Neutrophil (primary cell): ENCODE measurements around the gene CYLD.

Experiments used
- H3K27ac ChIP-seq: fragments of 200-600 bp; sonication (generic); 2 replicates; pipeline ENCODE4 v1.5.1; 2016; ENCODE audit warnings: mild to moderate bottlenecking, moderate library complexity
- H3K27me3 ChIP-seq: fragments of 200-600 bp; sonication (generic); 2 replicates; pipeline ENCODE4 v1.6.0; 2016; ENCODE audit warnings: mild to moderate bottlenecking
- H3K36me3 ChIP-seq: fragments of 200-600 bp; sonication (generic); 2 replicates; pipeline ENCODE4 v1.5.1; 2017
- H3K4me1 ChIP-seq, 2 experiments: fragments of 200-600 bp in 1 of 2; sonication (generic) in 1 of 2; 1 replicate in 1 of 2; 2 replicates in 1 of 2; pipeline versions ENCODE4 v1.5.1 to v1.6.1; 2013 to 2016; ENCODE audit warnings: low read depth in 1 of 2, low read length in 1 of 2, mild to moderate bottlenecking in 1 of 2, moderate library complexity in 1 of 2; ENCODE audit not compliant: control insufficient read depth in 1 of 2, insufficient read depth in 1 of 2
- H3K4me3 ChIP-seq, 2 experiments: fragments of 200-600 bp in 1 of 2; sonication (generic) in 1 of 2; 1 replicate in 1 of 2; 2 replicates in 1 of 2; pipeline ENCODE4 v1.5.1; 2013 to 2016; ENCODE audit warnings: low read depth in 1 of 2, low read length in 1 of 2, mild to moderate bottlenecking in 1 of 2, moderate library complexity in 1 of 2
- H3K9me3 ChIP-seq: fragments of 200-600 bp; sonication (generic); 2 replicates; pipeline ENCODE4 v1.5.1; 2016
- TF ChIP-seq, protein P1 (sequence below): fragments of 200-600 bp; sonication (generic); IDR thresholded peaks from 2 replicates; pipeline ENCODE4 v1.5.1; 2016; ENCODE audit warnings: antibody characterized with exemption

CYLD gene

GRCh38 chr16:50781518-50781917, 39.6 kb downstream of the CYLD start:
- peaks cover 95% of the 10 kb centered on the region for H3K36me3 ChIP-seq
- no peaks in the 10 kb centered on the region for H3K4me1 ChIP-seq
- H3K27me3 ChIP-seq, result no peaks in the 10 kb centered on the region
- H3K4me3 ChIP-seq, result no peak overlapping the region
- no peak overlapping the region for H3K27ac ChIP-seq
- TF ChIP-seq, protein P1, sequence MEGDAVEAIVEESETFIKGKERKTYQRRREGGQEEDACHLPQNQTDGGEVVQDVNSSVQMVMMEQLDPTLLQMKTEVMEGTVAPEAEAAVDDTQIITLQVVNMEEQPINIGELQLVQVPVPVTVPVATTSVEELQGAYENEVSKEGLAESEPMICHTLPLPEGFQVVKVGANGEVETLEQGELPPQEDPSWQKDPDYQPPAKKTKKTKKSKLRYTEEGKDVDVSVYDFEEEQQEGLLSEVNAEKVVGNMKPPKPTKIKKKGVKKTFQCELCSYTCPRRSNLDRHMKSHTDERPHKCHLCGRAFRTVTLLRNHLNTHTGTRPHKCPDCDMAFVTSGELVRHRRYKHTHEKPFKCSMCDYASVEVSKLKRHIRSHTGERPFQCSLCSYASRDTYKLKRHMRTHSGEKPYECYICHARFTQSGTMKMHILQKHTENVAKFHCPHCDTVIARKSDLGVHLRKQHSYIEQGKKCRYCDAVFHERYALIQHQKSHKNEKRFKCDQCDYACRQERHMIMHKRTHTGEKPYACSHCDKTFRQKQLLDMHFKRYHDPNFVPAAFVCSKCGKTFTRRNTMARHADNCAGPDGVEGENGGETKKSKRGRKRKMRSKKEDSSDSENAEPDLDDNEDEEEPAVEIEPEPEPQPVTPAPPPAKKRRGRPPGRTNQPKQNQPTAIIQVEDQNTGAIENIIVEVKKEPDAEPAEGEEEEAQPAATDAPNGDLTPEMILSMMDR, result no peak
- H3K9me3 ChIP-seq, result no peaks in the 10 kb centered on the region

GRCh38 chr16:50789757-50790156, 47.9 kb downstream of the CYLD start:
- H3K27ac ChIP-seq, result no peak overlapping the region
- no peaks in the 10 kb centered on the region for H3K27me3 ChIP-seq
- TF ChIP-seq, protein P1, result no peak
- no peak overlapping the region for H3K4me3 ChIP-seq
- H3K9me3 ChIP-seq, result no peaks in the 10 kb centered on the region
- H3K4me1 ChIP-seq, result no peaks in the 10 kb centered on the region
- peaks cover 76% of the 10 kb centered on the region for H3K36me3 ChIP-seq

GRCh38 chr16:50791522-50791921, 49.6 kb downstream of the CYLD start:
- TF ChIP-seq, protein P1, result no peak
- no peaks in the 10 kb centered on the region for H3K27me3 ChIP-seq
- no peaks in the 10 kb centered on the region for H3K4me1 ChIP-seq
- no peak overlapping the region for H3K4me3 ChIP-seq
- peaks cover 76% of the 10 kb centered on the region for H3K36me3 ChIP-seq
- no peak overlapping the region for H3K27ac ChIP-seq
- H3K9me3 ChIP-seq, result no peaks in the 10 kb centered on the region

DNA sequence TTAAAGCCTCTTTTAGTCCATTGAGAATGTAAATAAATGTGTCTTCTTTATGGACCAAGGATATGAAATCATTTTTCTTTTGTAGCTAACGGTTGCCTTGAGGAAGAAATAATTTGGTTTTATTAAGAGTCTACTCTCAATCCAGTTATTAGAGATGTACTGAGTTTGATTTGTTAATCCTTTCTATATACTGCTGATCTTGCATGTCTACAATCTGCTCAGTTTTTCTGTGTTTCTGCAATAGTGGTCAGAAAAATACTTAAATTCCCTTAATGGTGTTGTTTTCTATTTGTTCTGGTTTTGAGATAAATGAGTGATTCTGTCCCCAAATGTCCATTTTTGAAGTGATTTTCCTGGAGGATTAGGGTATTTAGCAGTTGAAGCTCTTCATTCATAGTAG, 54.9 kb downstream of the CYLD start:
- H3K4me3 ChIP-seq, result no peak overlapping the region
- TF ChIP-seq, protein P1, result no peak
- peaks cover 100% of the 10 kb centered on the region for H3K36me3 ChIP-seq
- H3K4me1 ChIP-seq, result no peaks in the 10 kb centered on the region
- no peaks in the 10 kb centered on the region for H3K27me3 ChIP-seq
- no peaks in the 10 kb centered on the region for H3K9me3 ChIP-seq
- no peak overlapping the region for H3K27ac ChIP-seq

DNA sequence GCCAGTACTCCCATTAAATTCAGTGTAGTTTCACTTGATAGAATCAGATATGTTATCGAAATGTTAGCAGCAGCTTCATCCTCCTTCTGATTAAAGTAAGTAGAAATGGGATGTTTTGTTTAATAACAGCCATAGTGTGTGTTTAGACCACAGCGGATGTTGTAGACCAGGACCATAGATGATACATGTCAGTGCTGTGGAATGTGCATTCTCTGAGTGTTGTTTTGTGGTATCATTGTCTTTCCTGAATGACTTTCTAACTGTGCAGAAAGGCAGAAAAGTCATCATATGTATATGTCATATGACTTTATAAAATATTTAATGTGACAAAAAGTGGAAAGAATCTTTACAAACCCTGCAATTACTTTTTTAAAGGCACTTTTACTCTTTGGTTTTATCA, 55.6 kb downstream of the CYLD start:
- Histone ChIP-seq H3K4me3 (no peak overlapping the region), H3K4me1 (no peaks in the 10 kb centered on the region), H3K27ac (no peak overlapping the region), H3K27me3 (no peaks in the 10 kb centered on the region), H3K36me3 (peaks cover 100% of the 10 kb centered on the region), H3K9me3 (no peaks in the 10 kb centered on the region)
- TF ChIP-seq, protein P1, result no peak

GRCh38 chr16:50800074-50800473, 58.2 kb downstream of the CYLD start:
- no peaks in the 10 kb centered on the region for H3K9me3 ChIP-seq
- TF ChIP-seq, protein P1, result no peak
- no peaks in the 10 kb centered on the region for H3K27me3 ChIP-seq
- H3K36me3 ChIP-seq, result peaks cover 82% of the 10 kb centered on the region
- peak overlapping the region; percentile 17 for H3K27ac ChIP-seq
- no peak overlapping the region for H3K4me3 ChIP-seq
- H3K4me1 ChIP-seq, result no peaks in the 10 kb centered on the region
